NCI-H510A treated with DMSO at 0.1 percent for 48 hours (cell line): Measurements from ENCODE around the gene ATP8B1.

Experiments
- DNase-seq: peaks from one replicate; lab custom pipeline; 2025; lab: John Stamatoyannopoulos, UW

ATP8B1 gene

DNA sequence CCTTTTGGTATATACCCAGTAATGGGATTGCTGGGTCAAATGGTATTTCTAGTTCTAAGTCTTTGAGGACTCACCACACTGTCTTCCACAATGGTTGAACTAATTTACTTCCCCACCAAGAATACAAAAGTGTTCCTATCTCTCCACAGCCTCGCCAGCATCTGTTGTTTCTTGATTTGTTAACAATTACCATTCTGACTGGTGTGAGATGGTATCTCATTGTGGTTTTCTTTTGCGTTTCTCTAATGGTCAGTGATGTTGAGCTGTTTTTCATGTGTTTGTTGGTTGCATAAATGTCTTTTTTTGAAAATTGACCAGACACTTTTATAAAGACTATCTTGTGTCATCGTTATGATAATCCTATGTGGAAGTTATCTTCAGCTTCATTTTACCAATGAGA lies 16.0 kb upstream of the ATP8B1 start:
- DNase-seq: no peak

DNA sequence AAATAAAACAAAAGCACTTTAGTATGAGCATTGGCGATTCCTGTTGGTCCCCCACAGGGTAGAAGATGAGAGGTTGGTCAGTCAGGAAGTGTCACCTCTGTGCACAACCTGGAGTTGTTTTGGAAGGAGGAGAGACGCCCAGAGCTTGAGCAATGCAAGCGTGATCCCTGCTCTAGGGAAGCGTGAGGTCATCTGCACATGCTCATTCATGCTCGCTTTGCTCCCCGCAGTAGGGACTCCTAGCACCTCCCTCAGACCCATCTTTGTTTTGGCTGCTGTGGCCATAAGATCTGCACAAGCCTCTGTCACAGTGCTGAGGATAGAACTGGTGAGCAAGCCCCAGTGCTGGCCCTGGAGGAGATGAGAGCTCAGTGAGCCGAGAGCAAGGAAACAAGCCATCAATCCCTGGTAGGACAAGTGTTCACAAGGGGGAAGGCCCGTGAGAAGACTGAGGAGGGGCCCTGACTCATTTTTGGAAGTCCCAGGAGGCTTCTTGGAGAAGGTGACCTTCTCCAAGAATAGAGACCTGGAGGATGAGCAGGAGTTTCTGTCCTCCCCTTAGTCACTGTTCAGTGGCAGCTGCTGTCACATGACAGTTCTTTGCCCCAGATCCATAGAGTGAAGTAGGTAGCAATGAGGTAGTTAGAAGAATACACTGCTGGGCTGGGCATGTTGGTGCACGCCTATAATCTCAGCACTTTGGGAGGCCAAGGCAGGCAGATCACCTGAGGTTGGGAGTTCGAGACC lies 13.3 kb upstream of the ATP8B1 start:
- DNase-seq: peak; percentile 20

DNA sequence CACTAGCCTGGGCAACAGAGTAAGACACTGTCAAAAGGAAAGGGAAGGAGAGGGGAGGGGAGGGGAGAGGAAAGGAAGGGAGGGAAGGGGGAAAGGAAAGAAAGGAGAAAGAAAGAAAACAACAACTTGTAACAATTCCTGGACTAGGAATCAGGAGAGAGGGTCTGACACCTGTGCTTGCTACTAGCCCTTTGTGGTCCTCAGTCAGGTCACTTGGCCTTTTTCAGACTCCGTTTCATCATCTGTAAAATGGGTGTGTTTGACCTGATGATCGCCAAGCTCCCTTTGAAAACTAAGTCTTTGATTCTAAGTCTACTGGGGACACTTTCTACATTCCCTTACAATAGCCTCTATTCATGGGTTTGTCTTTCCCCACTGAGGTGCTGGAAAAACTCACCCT lies 11.4 kb upstream of the ATP8B1 start:
- DNase-seq: no peak

DNA sequence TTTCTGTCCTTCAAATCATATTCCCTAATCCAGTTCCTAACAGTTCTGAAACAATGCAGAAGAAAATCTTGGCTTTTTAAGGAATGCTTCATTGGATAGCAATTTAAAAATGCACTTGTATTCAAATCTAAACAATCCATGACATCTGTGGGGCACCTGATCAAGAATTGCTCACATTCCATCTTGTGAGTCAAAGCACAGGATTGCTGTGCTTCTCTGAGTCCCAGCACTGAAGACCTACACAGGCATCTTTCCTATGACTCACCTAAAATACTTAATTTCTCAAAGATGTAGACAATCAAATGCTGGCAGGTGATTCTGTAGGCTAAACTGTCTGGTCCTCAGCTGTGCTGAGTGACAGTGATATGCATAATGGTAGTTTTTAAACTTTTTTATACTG lies 10.1 kb upstream of the ATP8B1 start:
- DNase-seq: no peak

DNA sequence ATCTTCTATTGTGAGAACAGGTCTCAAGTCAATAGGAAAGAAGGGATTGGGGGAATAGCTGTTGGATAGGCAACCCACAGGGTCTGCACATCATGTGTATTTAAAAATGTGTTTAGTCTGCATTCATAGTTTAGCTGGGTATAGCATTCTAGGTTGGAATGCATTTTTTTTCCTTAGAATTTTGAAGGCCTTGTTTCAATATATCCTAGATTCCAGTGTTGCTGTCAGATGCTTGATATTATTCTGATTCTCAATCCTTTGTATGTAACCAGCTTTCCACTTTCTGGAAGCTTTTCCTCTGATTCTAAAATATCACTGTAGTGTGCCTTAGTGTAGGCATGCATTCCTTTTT lies 9.0 kb upstream of the ATP8B1 start:
- DNase-seq: no peak

DNA sequence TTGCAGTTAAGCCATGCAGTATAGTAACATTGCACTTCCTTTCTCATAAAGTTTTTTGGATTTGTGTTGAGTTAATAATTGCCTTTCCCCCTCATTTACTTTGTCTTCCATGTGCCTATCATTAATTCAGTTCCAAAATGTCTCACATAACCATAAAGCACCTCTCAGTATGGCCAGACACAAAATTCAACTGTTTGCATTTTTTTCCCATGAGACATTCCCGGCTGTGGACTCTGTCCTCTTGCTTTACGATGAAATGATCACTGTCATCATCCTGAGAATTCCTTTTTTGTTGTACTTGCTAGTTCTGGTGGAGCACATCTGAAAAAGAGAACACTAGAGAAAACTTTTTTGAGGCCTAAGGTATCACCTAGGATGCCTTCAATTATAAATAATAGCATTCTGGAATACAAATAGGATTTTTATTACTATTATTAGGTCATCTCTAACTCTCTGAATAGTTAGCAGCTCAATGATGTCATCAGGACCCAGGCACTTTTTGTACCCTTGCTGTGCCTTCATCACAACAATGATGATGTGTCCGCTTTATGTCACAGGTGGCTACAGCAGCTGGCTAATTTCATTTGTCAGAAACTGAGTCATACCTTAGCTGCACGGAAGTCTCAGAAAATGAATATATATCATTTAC lies 8.5 kb upstream of the ATP8B1 start:
- no peak for DNase-seq

DNA sequence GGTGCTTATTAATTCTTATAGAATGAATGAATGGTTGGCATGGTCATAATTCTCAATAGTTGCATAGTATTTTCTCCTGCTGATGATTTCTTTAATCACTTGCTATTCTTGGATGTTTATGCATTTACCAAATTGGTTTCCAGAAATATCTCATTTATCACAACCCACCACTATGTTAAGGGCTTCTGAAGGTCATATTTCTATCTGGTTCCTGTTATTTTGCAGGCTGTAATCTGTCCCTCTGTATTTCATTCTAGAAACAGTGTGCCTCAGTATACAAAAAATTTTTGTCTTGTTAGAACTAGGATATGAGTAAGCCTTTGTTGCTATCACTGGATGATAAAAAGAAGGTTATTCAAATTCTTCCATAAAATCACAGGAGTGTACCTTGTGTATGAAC lies 6.1 kb upstream of the ATP8B1 start:
- DNase-seq: no peak

DNA sequence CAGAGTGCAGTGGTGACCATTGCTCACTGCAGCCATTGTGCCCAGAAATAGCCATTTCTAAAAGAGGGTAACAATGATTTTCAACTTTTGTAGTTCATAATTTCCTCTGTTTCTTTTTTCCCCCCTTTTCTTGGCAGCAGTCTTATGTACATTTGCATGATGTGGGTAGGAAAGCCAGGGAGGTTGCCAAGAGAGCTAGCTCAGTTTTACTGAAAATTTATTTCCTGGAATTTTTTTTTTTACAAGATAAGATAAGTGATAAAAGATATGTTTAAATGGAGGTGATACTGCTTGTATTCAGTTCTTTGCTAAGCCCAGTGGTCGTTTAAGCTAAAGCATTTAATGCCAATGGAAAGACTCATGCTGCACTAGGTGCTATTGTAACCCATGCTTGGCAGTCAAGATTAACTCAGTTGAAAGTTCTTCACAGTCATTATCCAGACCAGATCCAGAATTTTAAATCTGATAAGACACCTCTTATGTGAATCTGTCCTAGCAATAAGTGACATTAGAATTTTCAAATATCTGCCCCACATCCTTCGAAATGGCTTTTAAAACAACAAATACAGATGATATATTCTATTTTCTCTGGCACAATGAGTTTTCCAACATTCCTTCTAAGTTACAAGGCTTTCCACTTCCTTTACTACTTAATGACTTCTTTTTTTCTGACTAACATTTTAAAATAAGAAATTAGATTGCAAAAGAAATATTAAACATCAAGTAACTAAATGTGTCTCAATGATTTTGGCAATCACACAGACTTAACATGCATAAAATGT lies 4.4 kb upstream of the ATP8B1 start:
- DNase-seq: no peak

DNA sequence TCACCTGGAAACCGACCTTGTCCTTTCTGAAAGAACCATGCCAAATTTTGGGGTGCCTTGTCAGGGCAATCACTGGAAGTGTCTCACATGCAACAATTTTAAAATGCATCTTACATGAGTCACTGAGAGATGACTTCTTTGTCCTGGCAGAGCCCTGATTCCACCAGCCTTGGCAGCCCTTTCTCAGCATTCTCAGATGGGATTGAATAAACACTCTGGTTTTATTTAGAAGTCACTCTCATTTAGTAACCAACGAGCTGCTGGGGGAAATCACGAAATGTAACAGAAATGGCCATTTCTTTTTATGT lies 3.8 kb upstream of the ATP8B1 start:
- no peak for DNase-seq

DNA sequence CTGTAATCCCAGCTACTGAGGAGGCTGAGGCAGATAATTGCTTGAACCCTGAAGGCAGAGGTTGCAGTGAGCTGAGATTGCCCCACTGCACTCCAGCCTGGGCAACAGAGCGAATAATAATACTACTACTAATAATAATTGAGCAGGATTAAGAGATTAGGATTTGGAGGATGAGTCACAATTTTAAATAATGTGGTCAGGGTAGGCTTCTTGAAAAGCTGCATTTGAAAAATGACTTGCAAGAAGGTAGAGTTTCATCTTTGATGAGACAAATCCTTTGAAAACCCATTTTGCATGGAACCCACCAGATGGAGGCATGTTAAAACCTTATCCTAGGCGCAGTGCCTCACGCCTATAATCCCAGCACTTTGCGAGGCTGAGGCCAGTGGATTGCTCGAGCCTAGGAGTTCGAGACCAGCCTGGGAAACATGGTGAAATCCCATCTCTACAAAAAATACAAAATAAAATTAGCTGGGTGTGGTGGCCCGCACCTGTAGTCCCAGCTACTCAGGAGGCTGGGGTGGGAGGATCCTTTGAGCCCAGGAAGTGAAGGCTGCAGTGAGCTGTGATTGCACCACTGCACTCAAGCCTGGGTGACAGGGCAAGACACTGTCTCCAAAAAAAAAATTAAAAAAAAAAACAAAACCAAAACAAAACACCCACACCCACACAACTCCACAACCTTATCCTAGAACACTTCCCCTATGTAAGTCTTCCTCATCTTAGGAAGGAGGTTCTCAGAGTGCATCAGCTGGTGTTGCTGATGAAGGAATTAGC lies 3.3 kb upstream of the ATP8B1 start:
- DNase-seq: no peak

DNA sequence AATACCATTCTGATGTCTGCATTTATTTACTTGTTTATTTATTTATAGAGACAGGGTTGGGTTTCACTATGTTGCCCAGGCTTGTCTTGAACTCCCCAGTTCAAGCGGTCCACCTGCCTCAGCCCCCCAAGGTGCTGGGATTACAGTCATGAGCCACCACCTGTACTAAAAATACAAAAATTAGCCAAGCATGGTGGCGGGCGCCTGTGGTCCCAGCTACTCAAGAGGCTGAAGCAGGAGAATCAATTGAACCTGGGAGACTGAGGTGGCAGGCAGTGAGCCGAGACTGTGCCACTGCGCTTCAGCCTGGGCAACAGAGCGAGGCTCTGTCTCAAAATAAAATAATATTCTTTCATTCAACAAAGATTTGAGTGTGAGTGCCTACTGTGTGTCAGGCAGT lies 2.0 kb upstream of the ATP8B1 start:
- no peak for DNase-seq

DNA sequence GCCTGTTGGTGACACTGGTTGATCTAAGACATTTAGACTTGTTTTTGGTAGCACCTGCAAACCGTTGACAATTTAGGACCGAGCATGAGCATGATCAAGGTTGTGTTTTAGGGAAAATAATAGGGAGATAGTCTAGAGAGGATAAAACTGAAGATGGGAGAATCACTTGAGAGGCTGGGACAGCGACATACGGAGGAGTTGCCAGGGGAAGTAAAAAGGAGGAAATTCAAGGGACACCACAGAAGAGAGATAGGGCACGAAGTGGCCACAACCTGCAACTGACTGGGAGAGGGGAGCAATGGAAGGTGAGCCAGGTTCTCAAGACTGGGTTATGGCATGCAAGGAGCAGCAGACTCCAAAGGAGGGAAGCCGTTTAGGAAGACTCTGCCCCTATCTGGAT lies 1.4 kb upstream of the ATP8B1 start:
- no peak for DNase-seq

DNA sequence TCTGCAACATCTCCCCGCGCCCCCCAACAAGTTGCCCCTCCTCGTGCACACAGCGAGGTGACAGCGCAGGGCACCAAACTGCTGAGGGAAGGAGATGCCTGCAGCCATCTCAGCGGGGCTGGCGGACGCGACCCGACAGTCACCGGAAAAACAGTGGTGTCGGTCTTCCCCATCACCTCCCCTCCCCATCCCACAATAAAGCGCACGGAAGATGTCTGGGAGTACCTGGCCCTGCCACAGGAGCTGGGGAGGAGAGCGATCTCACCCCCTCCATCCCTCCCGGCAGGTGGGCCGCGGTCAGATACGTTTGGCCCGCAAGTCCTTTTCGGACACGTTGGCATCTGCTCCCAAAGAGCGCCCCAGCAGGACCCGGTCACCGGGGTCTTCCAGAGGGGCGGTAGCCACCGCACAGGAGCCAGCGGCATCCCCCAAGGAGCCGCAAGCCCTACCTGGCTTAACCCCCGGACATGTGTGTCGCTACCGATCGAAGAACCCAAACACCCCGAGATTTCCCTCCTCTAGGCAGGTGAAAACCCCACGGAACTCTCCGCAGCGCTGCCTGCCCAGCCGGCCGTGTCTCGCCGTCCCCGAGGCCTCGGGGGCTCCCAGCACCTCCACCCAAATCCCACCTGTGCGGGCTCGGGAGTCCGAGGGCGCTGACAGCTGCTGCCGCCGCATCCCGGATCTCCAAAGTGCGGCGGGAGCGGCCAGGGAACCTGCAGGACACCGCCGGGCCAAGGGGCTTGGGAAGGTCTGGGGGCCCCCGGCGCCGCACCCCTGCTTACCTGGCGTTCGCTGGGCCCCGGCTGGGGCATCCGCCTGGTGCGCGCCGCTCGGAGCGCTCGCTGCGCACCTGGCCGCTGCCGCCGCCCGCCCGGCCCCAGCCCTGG lies 657 bp downstream of the ATP8B1 start:
- DNase-seq: peak; percentile 71

DNA sequence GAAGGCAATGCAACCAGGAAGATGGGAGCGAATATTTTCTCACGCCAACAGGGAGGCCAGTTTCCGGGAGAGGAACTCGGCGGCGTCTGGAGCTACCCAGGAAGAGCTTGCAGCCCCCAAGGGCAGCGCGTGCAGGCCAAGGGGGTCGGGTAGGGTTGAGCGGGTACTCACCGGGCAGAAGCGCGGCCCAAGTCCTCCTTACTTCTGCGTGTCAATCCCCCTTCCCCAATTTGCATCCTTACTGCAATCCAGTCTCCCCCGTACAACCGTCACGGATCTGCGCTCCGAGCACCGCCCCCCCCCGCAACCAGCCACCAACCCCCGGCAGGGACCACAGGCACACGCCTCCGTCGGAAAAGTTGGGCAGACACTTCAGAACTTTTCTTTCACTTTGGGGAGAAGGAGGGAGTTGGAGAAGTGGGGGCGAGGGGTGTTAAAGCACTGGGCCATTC lies 1.3 kb downstream of the ATP8B1 start:
- no peak for DNase-seq

DNA sequence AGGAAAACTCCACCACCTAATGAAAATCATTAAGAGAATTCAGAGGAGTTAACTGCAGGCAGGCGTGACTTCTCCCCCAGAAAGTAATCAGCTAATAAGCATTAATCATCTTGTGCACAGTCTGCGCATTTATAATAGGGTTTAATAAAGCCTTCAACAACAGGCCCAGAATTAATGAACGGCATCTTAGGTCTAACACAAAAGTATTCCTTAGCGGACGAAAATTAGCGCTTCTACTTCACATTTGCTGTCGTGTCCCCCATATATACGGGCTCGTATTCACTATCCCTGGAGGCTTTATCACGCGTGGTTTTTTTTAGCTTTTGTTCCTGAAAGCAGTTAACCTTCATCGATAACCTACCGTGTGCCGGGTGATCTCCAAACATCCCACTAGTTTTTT lies 1.8 kb downstream of the ATP8B1 start:
- DNase-seq: no peak

DNA sequence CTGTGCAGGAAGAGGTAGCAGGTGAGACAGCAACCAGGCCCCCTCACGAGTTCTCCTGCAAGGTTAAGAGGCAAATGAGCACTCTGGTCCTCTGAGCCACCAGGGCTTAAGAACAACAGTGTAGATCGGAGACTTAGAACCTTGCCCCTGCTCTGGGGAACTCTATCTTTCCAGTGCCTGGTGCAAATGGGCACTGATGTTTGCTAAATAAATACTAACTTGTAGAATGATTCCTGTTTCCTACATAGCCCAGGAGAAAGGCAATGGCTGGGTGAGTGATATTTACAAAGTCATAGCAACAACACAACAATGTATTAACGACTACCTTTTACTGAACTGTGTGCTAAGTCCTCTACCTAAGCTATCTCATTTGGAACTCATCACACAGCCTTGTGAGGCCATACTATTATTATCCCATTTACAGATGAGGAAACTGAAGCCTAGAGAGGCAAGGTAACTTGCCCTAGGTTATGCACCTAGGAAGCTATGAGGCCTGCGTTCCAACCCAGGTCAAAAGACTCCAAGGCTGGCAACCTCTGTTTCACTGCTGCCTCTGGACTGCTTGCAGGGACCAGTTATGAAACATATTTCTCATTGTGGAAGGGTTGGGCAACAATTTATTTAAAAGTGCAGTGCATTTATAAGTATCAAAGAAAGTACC lies 4.3 kb downstream of the ATP8B1 start:
- DNase-seq: peak; percentile 33

DNA sequence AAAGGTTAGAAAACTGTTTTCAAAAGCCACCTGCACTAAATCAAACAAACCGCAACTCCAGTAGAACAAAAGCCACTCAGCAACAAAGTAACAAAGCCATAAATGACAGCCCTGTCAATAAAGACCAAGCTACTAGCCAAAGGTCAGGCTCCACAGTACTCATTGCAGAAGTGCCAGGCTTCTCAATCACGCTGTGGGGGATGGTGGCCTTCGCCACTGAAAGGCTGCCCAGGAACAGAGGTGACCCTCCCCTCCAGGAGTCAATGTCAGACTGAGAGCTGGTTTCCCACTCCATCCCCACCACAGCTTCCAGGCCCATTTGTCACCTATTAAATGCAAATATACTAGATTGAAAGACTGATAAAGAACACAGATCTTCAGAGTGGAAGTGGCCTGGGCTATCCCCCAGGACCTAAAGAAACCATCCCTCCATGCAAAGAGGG lies 5.9 kb downstream of the ATP8B1 start:
- peak; percentile 98 for DNase-seq

DNA sequence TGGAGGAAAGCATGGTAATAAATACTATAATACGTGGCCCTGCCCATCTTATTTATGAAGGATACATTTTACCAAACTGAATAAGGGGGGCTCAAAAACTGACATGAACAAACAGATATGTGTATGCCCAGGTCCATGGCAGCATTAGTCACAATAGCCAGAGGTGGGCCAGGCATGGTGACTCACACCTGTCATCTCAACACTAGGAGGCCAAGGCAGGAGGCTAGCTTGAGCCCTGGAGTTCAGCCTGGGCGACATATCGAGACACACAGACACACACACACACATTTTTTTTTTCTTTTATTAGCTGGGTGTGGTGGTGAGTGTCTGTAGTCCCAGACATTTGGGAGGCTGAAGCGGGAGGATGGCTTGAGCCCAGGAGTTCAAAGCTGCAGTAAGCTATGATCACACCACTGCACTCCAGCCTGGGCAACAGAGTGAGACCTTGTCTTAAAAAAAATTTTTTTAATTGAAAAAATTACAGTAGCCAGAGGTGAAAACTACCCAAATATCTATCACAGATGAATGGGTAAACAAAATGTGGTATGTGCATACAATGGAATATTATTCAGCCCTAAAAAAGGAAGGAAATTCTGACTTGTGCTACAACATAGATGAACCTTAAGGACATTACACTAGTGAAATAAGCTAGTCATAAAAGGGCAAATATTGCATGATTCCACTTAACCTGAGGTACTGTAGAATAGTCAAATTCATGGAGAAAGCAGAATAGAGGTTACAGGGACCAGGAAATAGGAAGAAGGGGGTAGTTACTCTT lies 8.0 kb downstream of the ATP8B1 start:
- DNase-seq: no peak

DNA sequence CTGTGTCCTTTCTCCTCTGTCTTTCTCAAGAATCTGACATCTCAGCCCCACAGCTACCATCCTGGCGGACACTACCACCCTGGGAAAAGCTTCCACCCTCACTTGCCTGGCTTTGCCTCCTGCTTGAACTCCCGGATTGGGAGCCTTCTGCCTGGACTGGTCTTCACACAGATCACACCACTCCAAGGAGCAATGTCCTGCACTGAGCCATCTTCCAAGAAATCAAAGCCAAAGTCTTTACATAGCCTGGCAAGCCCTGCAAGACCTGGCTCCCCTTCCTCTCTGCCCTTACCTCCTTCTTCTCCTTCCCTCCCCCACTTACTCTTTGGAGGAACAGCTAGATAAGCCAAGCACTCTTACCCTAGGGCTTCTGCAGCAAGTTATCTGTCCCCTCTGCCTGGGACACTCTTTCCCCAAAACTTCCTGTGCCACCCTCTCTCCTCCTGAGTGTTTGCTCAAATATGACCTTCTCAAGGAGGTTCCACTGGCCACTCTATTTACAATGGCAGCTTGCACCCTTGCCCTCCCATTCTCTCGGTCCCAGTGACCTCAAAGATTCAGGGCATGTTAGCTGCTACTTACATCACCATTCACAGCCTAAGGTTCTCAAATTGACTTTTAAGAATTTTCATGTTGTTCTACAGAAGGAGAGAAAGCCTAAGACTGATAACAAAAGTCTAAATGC lies 9.7 kb downstream of the ATP8B1 start:
- no peak for DNase-seq
